SH-SY5Y (cell line): Measurements from ENCODE around the gene SPRING1.

ENCODE experiments used
- GATA2 ChIP-seq: IDR thresholded peaks from 2 replicates; pipeline ENCODE4 v1.6.1; 2011; ENCODE audit warnings: mild to moderate bottlenecking, low read depth, low read length
- GATA3 ChIP-seq: IDR thresholded peaks from 2 replicates; pipeline ENCODE4 v1.6.1; 2011; ENCODE audit warnings: low read depth, mild to moderate bottlenecking, low read length, moderate library complexity

DNA sequence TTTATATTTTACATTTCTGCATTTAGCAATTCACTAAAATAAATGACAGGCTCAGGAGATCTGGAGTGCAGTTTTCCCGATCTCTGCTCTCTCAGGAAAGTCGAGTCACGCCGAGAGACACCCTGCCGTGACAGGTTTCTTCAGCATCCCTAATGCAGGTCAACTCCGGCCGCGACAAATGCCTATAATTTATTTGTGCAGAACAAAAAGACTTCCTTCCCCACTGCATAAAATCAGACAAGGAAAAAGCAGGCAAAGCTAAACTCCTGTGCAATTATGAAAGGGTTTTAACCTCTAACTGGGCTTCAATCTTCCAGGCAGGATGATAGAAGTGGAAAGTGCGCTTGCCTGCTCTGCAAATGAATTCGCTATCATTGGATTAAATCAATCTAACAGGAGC, 28.1 kb downstream of the SPRING1 start:
- TF ChIP-seq GATA3: 0 out of 2 replicates have a peak, but pooled peaks have one; percentile 27
- no peak for TF ChIP-seq GATA2
